K562 (cell line): ENCODE measurements around the gene CDIPT. TPM values are rescaled to one million over a fixed set of nuclear protein-coding genes. Genes with fewer than 3 reads are reported as not detected.

Source experiments
- ARID2 ChIP-seq: fragments of 450-650 bp; IDR thresholded peaks from 2 replicates; pipeline ENCODE4 v1.6.1; 2017; ENCODE audit warnings: antibody characterized with exemption, mild to moderate bottlenecking
- CBFA2T2 ChIP-seq: fragments of 450-650 bp; conservative IDR thresholded peaks from 2 replicates; pipeline ENCODE4 v1.6.1; 2017; ENCODE audit warnings: mild to moderate bottlenecking
- CBX3 ChIP-seq, 2 experiments: IDR thresholded peaks; 1 replicate in 1 of 2; 2 replicates in 1 of 2; pipeline ENCODE4 v1.6.1; 2012; ENCODE audit warnings: inconsistent platforms in 2 of 2, low read length in 2 of 2, borderline replicate concordance in 1 of 2, control low read depth in 1 of 2
- CREM ChIP-seq: IDR thresholded peaks from 2 replicates; pipeline ENCODE4 v1.6.1; 2014; ENCODE audit warnings: antibody characterized with exemption, low read depth
- EP400 ChIP-seq: fragments of 450-650 bp; IDR thresholded peaks from 2 replicates; pipeline ENCODE4 v1.6.1; 2017; ENCODE audit warnings: antibody characterized with exemption, mild to moderate bottlenecking, moderate library complexity
- HDAC2 ChIP-seq: fragments of 450-650 bp; IDR thresholded peaks from 2 replicates; pipeline ENCODE4 v1.6.1; 2016; ENCODE audit warnings: mild to moderate bottlenecking
- IRF2 ChIP-seq: sonication (generic); formaldehyde crosslinking; IDR thresholded peaks from 2 replicates; pipeline ENCODE4 v1.8.1; 2022; ENCODE audit warnings: mild to moderate bottlenecking, missing genetic modification reagents
- MAX ChIP-seq: sonication (generic); formaldehyde crosslinking; IDR thresholded peaks from 2 replicates; pipeline ENCODE4 v1.9.0; 2022; ENCODE audit warnings: mild to moderate bottlenecking, missing genetic modification reagents
- MED1 ChIP-seq: sonication (generic); formaldehyde crosslinking; IDR thresholded peaks from 2 replicates; pipeline ENCODE4 v1.8.1; 2023; ENCODE audit warnings: missing genetic modification reagents, borderline replicate concordance
- MEF2A ChIP-seq: IDR thresholded peaks from 2 replicates; pipeline ENCODE4 v1.6.1; 2011; ENCODE audit warnings: low read depth, mild to moderate bottlenecking, low read length, moderate library complexity; ENCODE audit not compliant: control insufficient read depth
- MEIS2 ChIP-seq: fragments of 450-650 bp; IDR thresholded peaks from 2 replicates; pipeline ENCODE4 v1.6.1; 2014; ENCODE audit warnings: mild to moderate bottlenecking; ENCODE audit not compliant: partially characterized antibody
- MTA3 ChIP-seq: fragments of 450-650 bp; formaldehyde crosslinking; IDR thresholded peaks from 2 replicates; pipeline ENCODE4 v1.6.1; 2017; ENCODE audit warnings: mild to moderate bottlenecking, borderline replicate concordance
- MXI1 ChIP-seq: IDR thresholded peaks from 2 replicates; pipeline ENCODE4 v1.6.1; 2011; ENCODE audit warnings: low read depth, mild to moderate bottlenecking, improper control_type of control experiment, low read length
- REST ChIP-seq, 2 experiments: fragments of 450-650 bp; formaldehyde crosslinking in 1 of 2; IDR thresholded peaks; 2 replicates each; pipeline versions ENCODE4 v1.4.0 to v1.6.1; 2014 to 2020; ENCODE audit warnings: mild to moderate bottlenecking in 2 of 2, borderline replicate concordance in 1 of 2, low read depth in 1 of 2
- SOX6 ChIP-seq: fragments of 450-650 bp; IDR thresholded peaks from 2 replicates; pipeline ENCODE4 v1.6.1; 2014; ENCODE audit warnings: mild to moderate bottlenecking
- TAF15 ChIP-seq: fragments of 200-400 bp; formaldehyde crosslinking; IDR thresholded peaks from 2 replicates; pipeline ENCODE4 v1.6.1; 2017; ENCODE audit warnings: mild to moderate bottlenecking, low read depth, low read length, moderate library complexity
- ZEB2 ChIP-seq: fragments of 450-650 bp; IDR thresholded peaks from 2 replicates; pipeline ENCODE4 v1.6.1; 2016
- ZNF77 ChIP-seq: fragments of 250-450 bp; sonication (Bioruptor Pico); IDR thresholded peaks from 2 replicates; pipeline ENCODE4 v1.5.0; 2020
- polyA plus RNA-seq, 8 experiments: library from polyadenylated mRNA; depleted of rRNA in 4 of 8; stranded (reverse) in 5 of 8; unstranded in 3 of 8; fragments of >200 nt; fragmentation: Nextera tagmentation in 2 of 8; fragmentation: Illumina TruSeq in 1 of 8; extraction: Ambion mirVana in 2 of 8; extraction: Trizol in 1 of 8; gene quantifications; 2 replicates each; pipeline versions ENCODE4 v1.2.1 to v1.2.3, GENCODE V29; 2011 to 2014; ENCODE audit warnings: inconsistent platforms in 1 of 8, missing spikeins in 1 of 8
- total RNA-seq, 7 experiments: library from RNA; depleted of rRNA in 6 of 7; stranded (reverse); fragments of >200 nt in 6 of 7; fragmentation: Illumina TruSeq in 2 of 7; extraction: Trizol in 2 of 7; gene quantifications; 2 replicates each; pipeline versions ENCODE4 v1.2.1 to v1.2.3, GENCODE V29; 2011 to 2021; ENCODE audit warnings: low replicate concordance in 1 of 7
- TF ChIP-seq, protein P1 (sequence below), 3 experiments: fragments of 200-800 bp in 1 of 3; sonication (Bioruptor generic) in 1 of 3; sonication (generic) in 1 of 3; formaldehyde crosslinking in 1 of 3; IDR thresholded peaks; 2 replicates each; pipeline versions ENCODE4 v1.6.1 to v1.8.0; 2016 to 2022; ENCODE audit warnings: mild to moderate bottlenecking in 2 of 3, missing compliant biosample characterization in 2 of 3, missing genetic modification characterization in 2 of 3, missing genetic modification reagents in 1 of 3

Gene CDIPT
- total and polyA plus RNA-seq, 9 of the 15 experiments (the other 6 are each of a cell fraction or from before 2014, with no cell fraction given), result 1.3 to 37.0 (median 23.0) TPM

GRCh38 chr16:29848420-29849297, 14.4 kb downstream of the CDIPT start (continued):
- no peak for TF ChIP-seq IRF2 (CRISPR knock-in tag)
- no peak for TF ChIP-seq MEIS2
- TF ChIP-seq ZEB2, result no peak
- TF ChIP-seq CBX3 (IDR thresholded peaks at IDR 0.05; ENCODE audit: borderline replicate concordance in 1 of 2, low read length in 2 of 2), result 0 out of 3 replicates have a peak, but pooled peaks of 1 of the 2 experiments have one; percentile 16
- no peak for TF ChIP-seq MED1 (CRISPR knock-in tag)
- no peak for TF ChIP-seq MAX
- TF ChIP-seq, protein P1, sequence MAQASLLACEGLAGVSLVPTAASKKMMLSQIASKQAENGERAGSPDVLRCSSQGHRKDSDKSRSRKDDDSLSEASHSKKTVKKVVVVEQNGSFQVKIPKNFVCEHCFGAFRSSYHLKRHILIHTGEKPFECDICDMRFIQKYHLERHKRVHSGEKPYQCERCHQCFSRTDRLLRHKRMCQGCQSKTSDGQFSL (CRISPR knock-in tag; IDR thresholded peaks at IDR 0.05), result peak; percentile 58; the same call in 1 of the 2 replicates
- TF ChIP-seq, protein P1 (tag; IDR thresholded peaks at IDR 0.05), result no peak
- TF ChIP-seq EP400, result no peak
- no peak for TF ChIP-seq MXI1
- TF ChIP-seq ZNF77 (CRISPR knock-in tag), result no peak
- TF ChIP-seq SOX6, result no peak
- no peak for TF ChIP-seq MEF2A
- TF ChIP-seq REST (IDR thresholded peaks at IDR 0.05; ENCODE audit: borderline replicate concordance), result peak; percentile 73
- TF ChIP-seq REST (CRISPR knock-in tag; IDR thresholded peaks at IDR 0.05; ENCODE audit: low read depth), result no peak
- peak; percentile 69 for TF ChIP-seq CREM
- TF ChIP-seq CBFA2T2, result no peak
- TF ChIP-seq MTA3, result no peak; the same call in 1 of the 2 replicates
- no peak for TF ChIP-seq TAF15
- no peak for TF ChIP-seq HDAC2
- no peak for TF ChIP-seq ARID2
